ENCODE results near the gene TSC2. TPM values are rescaled to one million over a fixed set of nuclear protein-coding genes. Genes with fewer than 3 reads are reported as not detected.

The TSC2 gene
- total and polyA plus RNA-seq, 2 experiments from 2014 or later = 41.8 to 78.7 TPM

DNA sequence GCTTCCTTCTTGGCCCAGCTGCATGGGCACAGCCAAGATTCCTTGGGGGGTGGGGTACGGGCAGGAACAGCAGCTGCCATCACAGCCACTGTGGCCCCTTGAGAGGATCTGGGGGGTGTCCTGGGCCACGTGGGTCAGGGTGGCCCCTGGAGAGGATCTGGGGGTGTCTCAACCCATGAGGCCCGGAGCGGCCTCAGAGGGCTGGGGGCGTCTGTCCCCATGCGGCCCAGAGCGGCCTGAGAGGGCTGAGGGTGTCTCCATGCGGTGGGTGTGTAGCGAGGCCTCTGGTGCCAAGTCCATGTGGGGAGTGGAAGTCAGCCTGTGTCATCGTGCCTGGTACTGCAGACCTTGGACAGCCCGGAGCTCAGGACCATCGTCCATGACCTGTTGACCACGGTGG lies 13.7 kb downstream of the TSC2 start:
- no peaks in the 10 kb centered on the region for H3K79me2 ChIP-seq
- TF ChIP-seq, protein P1, sequence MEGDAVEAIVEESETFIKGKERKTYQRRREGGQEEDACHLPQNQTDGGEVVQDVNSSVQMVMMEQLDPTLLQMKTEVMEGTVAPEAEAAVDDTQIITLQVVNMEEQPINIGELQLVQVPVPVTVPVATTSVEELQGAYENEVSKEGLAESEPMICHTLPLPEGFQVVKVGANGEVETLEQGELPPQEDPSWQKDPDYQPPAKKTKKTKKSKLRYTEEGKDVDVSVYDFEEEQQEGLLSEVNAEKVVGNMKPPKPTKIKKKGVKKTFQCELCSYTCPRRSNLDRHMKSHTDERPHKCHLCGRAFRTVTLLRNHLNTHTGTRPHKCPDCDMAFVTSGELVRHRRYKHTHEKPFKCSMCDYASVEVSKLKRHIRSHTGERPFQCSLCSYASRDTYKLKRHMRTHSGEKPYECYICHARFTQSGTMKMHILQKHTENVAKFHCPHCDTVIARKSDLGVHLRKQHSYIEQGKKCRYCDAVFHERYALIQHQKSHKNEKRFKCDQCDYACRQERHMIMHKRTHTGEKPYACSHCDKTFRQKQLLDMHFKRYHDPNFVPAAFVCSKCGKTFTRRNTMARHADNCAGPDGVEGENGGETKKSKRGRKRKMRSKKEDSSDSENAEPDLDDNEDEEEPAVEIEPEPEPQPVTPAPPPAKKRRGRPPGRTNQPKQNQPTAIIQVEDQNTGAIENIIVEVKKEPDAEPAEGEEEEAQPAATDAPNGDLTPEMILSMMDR (IDR thresholded peaks at IDR 0.05; ENCODE audit: poor library complexity) = no peak
- no peak for TF ChIP-seq EZH2phosphoT487 (IDR thresholded peaks at IDR 0.05; ENCODE audit: low read depth, severe bottlenecking, unreplicated experiment)
- no peak for TF ChIP-seq EZH2 (IDR thresholded peaks at IDR 0.05; ENCODE audit: borderline replicate concordance)
- no peaks in the 10 kb centered on the region for H3K9me3 ChIP-seq (ENCODE audit: low read depth)
- H3K4me3 ChIP-seq = no peak overlapping the region
- WGBS (ENCODE audit: low lambda C conversion rate, missing lambda C conversion rate) = 97% methylated on average over 13 of the region's 13 CpGs
- no peak overlapping the region for H2AFZ ChIP-seq
- H3K27ac ChIP-seq = no peak overlapping the region
- H3K4me1 ChIP-seq (ENCODE audit: insufficient read depth) = no peaks in the 10 kb centered on the region
- H4K20me1 ChIP-seq (ENCODE audit: insufficient read depth, poor library complexity, severe bottlenecking) = no peaks in the 10 kb centered on the region
- no peaks in the 10 kb centered on the region for H3K9me2 ChIP-seq (replicated peaks; ENCODE audit: insufficient read depth)
- no peaks in the 10 kb centered on the region for H3K27me3 ChIP-seq
- no peak for DNase-seq (ENCODE audit: low spot score)
- H3K4me2 ChIP-seq = no peak overlapping the region
- no peaks in the 10 kb centered on the region for H3K36me3 ChIP-seq (replicated peaks; ENCODE audit: insufficient read depth, low read depth)

DNA sequence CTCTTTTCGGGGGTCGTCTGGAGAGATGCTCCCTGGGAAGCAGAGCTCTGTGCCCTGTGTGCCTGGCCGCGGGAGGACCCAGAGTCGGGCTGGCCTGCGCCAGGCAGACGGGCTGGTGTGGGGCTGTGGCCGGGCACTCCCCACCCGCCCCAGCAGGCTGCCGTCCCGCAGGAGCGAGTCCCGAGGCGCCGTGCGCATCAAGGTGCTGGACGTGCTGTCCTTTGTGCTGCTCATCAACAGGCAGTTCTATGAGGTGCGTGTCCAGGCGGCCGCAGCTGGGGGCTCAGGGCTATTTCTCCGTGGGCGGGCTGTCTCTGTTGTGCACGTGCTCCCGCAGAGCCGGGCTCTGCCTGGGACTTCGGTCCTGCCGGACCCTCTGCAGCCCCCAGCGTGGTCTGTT lies 15.0 kb downstream of the TSC2 start:
- no peak for DNase-seq (ENCODE audit: low spot score)
- Histone ChIP-seq H3K4me2 (no peak overlapping the region), H3K27me3 (no peaks in the 10 kb centered on the region), H2AFZ (no peak overlapping the region), H3K79me2 (no peaks in the 10 kb centered on the region), H3K36me3 (replicated peaks; ENCODE audit: insufficient read depth, low read depth) (no peaks in the 10 kb centered on the region), H3K27ac (no peak overlapping the region), H3K4me3 (no peak overlapping the region), H3K4me1 (ENCODE audit: insufficient read depth) (no peaks in the 10 kb centered on the region), H3K9me3 (ENCODE audit: low read depth) (no peaks in the 10 kb centered on the region), H3K9me2 (replicated peaks; ENCODE audit: insufficient read depth) (no peaks in the 10 kb centered on the region), H4K20me1 (ENCODE audit: insufficient read depth, poor library complexity, severe bottlenecking) (no peaks in the 10 kb centered on the region)
- TF ChIP-seq EZH2 (IDR thresholded peaks at IDR 0.05; ENCODE audit: borderline replicate concordance) = no peak
- TF ChIP-seq EZH2phosphoT487 (IDR thresholded peaks at IDR 0.05; ENCODE audit: low read depth, severe bottlenecking, unreplicated experiment) = no peak
- TF ChIP-seq, protein P1 (IDR thresholded peaks at IDR 0.05; ENCODE audit: poor library complexity) = no peak
- WGBS (ENCODE audit: low lambda C conversion rate, missing lambda C conversion rate) = 97% methylated on average over 27 of the region's 28 CpGs

DNA sequence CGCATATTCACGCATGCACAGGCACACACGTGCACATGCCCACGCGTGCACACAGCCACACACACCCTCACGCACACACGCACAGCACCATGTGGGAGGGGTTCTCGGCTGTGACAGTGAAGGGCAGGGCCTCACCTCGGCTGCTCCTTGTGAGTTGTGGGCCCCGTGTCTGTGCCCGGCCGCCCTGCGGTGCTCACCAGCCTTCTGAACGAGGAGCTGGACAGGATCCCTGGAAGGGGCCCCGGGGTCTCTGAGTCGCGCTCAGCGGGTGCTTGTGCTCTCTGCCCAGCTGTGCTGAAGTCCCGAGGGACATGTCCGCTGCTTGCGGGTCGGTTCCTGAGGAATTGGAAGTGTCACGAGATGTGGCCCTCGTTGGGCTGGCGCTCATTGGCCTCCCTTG lies 16.1 kb downstream of the TSC2 start:
- H3K36me3 ChIP-seq (replicated peaks; ENCODE audit: insufficient read depth, low read depth) = no peaks in the 10 kb centered on the region
- WGBS (ENCODE audit: low lambda C conversion rate, missing lambda C conversion rate) = 98% methylated on average over 24 of the region's 25 CpGs

More for the DNA sequence above, 16.1 kb downstream of the TSC2 start:
- no peak overlapping the region for H3K4me3 ChIP-seq
- no peaks in the 10 kb centered on the region for H3K4me1 ChIP-seq (ENCODE audit: insufficient read depth)
- no peak overlapping the region for H3K4me2 ChIP-seq
- H3K79me2 ChIP-seq = no peaks in the 10 kb centered on the region
- no peak for TF ChIP-seq EZH2 (IDR thresholded peaks at IDR 0.05; ENCODE audit: borderline replicate concordance)
- TF ChIP-seq, protein P1 (IDR thresholded peaks at IDR 0.05; ENCODE audit: poor library complexity) = no peak
- no peak for TF ChIP-seq EZH2phosphoT487 (IDR thresholded peaks at IDR 0.05; ENCODE audit: low read depth, severe bottlenecking, unreplicated experiment)
- DNase-seq (ENCODE audit: low spot score) = no peak
- no peaks in the 10 kb centered on the region for H3K9me3 ChIP-seq (ENCODE audit: low read depth)
- no peak overlapping the region for H3K27ac ChIP-seq
- H2AFZ ChIP-seq = no peak overlapping the region
- H3K27me3 ChIP-seq = no peaks in the 10 kb centered on the region
- H4K20me1 ChIP-seq (ENCODE audit: insufficient read depth, poor library complexity, severe bottlenecking) = no peaks in the 10 kb centered on the region
- H3K9me2 ChIP-seq (replicated peaks; ENCODE audit: insufficient read depth) = no peaks in the 10 kb centered on the region

Data from hepatocyte (in vitro differentiated cells).